H1 (cell line): Measurements from ENCODE around the gene CNPY2. TPM values are rescaled to one million over a fixed set of nuclear protein-coding genes. Genes with fewer than 3 reads are reported as not detected.

Source experiments
- SP1 ChIP-seq: IDR thresholded peaks from 2 replicates; pipeline ENCODE4 v1.6.1; 2011; ENCODE audit warnings: low read depth, low read length
- polyA plus RNA-seq, 7 experiments: library from polyadenylated mRNA; depleted of rRNA in 3 of 7; stranded (reverse) in 5 of 7; unstranded in 2 of 7; fragments of >200 nt in 5 of 7; fragments of 200-250 nt in 2 of 7; gene quantifications; 1 replicate in 5 of 7; 2 replicates in 1 of 7; 4 replicates in 1 of 7; pipeline versions ENCODE4 v1.2.1 to v1.2.3, GENCODE V29; 2011 to 2013; ENCODE audit warnings: missing spikeins in 2 of 7, mixed read lengths in 2 of 7
- total RNA-seq: library from RNA; stranded (reverse); fragmentation: NEBNext Ultra II Directional; extraction: Animal tissue kit (Norgen Biotek cat#: 25700); gene quantifications from 2 replicates; pipeline ENCODE4 v1.2.1, GENCODE V29; 2021

CNPY2 gene
- total and polyA plus RNA-seq, 2 of the 8 experiments (the other 6 are each of a cell fraction or from before 2014, with no cell fraction given), result 203 to 281 TPM

DNA sequence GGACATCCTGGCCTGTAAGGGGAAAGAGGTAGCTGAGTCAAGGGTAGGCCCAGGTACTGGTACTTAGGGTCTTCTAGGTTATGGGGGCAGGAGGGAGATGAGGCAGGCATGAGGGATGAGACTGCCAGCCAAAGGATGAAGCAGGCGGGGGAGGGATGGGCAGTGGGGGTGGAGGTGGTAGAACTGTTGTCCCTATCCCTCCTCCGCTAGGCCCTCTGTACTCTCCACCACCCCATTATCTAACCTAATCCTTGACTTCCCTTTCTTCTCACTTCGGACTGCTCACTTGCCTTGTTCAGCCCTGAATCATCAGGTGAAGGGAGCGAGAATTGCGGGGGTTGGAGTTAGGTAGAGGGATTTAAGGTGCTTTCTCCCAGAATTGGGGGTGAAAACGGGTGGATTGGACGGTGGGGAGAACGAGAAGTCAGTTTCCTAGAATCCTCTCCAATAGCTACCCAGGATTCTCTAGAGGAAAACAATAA, 17.4 kb upstream of the CNPY2 start (continued):
- TF ChIP-seq SP1, result no peak
